CD4-positive, alpha-beta T cell (primary cell): Measurements from ENCODE around the gene FAAH. TPM values are rescaled to one million over a fixed set of nuclear protein-coding genes. Genes with fewer than 3 reads are reported as not detected.

ENCODE experiments used
- ATAC-seq: fragments of 200-7000 bp; cut with Tn5 transposase; one replicate; pipeline ENCODE4 v1.10.0; 2022; ENCODE audit warnings: mild to moderate bottlenecking; ENCODE audit not compliant: poor library complexity
- CTCF ChIA-PET: fragments of 350-600 bp; sonication (Branson Sonifier 250); formaldehyde crosslinking; loops from one replicate; lab custom pipeline; 2021; ENCODE audit warnings: antibody characterized with exemption, inconsistent platforms; lab: Charles Lee
- POLR2A ChIA-PET: fragments of 350-600 bp; sonication (Branson Sonifier 250); formaldehyde crosslinking; loops from one replicate; lab custom pipeline; 2021; ENCODE audit warnings: antibody characterized with exemption, inconsistent platforms; lab: Charles Lee
- DNase-seq, 14 experiments: peaks; one replicate each; pipeline ENCODE4 v3.0.0-alpha.2; 2013 to 2020; ENCODE audit warnings: mixed read lengths in 2 of 14
- H3K27ac ChIP-seq, 2 donors: one replicate each; pipeline versions ENCODE4 v1.5.1 to v1.7.0; 2013; ENCODE audit warnings: low read length in 2 of 2, low read depth in 1 of 2, mild to moderate bottlenecking in 1 of 2
- H3K27me3 ChIP-seq, 2 experiments: 1 replicate in 1 of 2; 2 replicates in 1 of 2; pipeline versions ENCODE4 v1.6.1 to v1.7.0; 2013; ENCODE audit warnings: low read length in 2 of 2, control low read depth in 1 of 2, mild to moderate bottlenecking in 1 of 2, moderate library complexity in 1 of 2; ENCODE audit not compliant: insufficient read depth in 2 of 2, control insufficient read depth in 1 of 2
- H3K36me3 ChIP-seq: one replicate; pipeline ENCODE4 v1.6.1; 2013; ENCODE audit warnings: low read length, control low read depth; ENCODE audit not compliant: insufficient read depth
- H3K4me1 ChIP-seq: one replicate; pipeline ENCODE4 v1.6.1; 2013; ENCODE audit warnings: low read length, control low read depth; ENCODE audit not compliant: insufficient read depth
- H3K4me3 ChIP-seq: one replicate; pipeline ENCODE4 v1.5.1; 2013; ENCODE audit warnings: mild to moderate bottlenecking, low read length, moderate library complexity
- H3K9me3 ChIP-seq, 2 experiments: 1 replicate in 1 of 2; 2 replicates in 1 of 2; pipeline versions ENCODE4 v1.6.1 to v1.7.0; 2013; ENCODE audit warnings: low read length in 2 of 2, mild to moderate bottlenecking in 2 of 2, control low read depth in 1 of 2, moderate library complexity in 1 of 2; ENCODE audit not compliant: control insufficient read depth in 1 of 2, insufficient read depth in 1 of 2
- H3K27ac Mint-ChIP-seq: one replicate; pipeline ENCODE4 v1.8.0; 2020; ENCODE audit warnings: mixed read lengths
- H3K27me3 Mint-ChIP-seq: one replicate; pipeline ENCODE4 v1.8.0; 2021; ENCODE audit warnings: mixed read lengths
- H3K36me3 Mint-ChIP-seq: one replicate; pipeline ENCODE4 v1.8.0; 2021; ENCODE audit warnings: low read depth, mixed read lengths
- H3K4me1 Mint-ChIP-seq: one replicate; pipeline ENCODE4 v1.8.0; 2021; ENCODE audit warnings: low read depth, mixed read lengths
- H3K4me3 Mint-ChIP-seq: one replicate; pipeline ENCODE4 v1.8.0; 2020; ENCODE audit warnings: mild to moderate bottlenecking, mixed read lengths
- H3K9me3 Mint-ChIP-seq: one replicate; pipeline ENCODE4 v1.8.0; 2020; ENCODE audit warnings: mixed read lengths
- CTCF ChIP-seq: fragments of 200-600 bp; IDR thresholded peaks from one replicate; pipeline ENCODE4 v1.8.0; 2022; ENCODE audit warnings: antibody characterized with exemption, mild to moderate bottlenecking
- intact Hi-C, 2 experiments: fragments of 100-400 bp; cut with DNase I in 1 of 2; cut with micrococcal nuclease in 1 of 2; formaldehyde crosslinking; loops; one replicate each; pipeline versions ENCODE4 v1.15.1 to v1.9.0; 2023 to 2025; cut with DNase I, micrococcal nuclease
- total RNA-seq, 174 experiments: library from RNA in 2 of 174; stranded (reverse) in 2 of 174; gene quantifications; one replicate each; pipeline ENCODE4 v1.2.3 and lab custom pipeline; 2021 to 2026

The FAAH gene
- total RNA-seq, 2 experiments from 2014 or later: 11.7 to 15.0 TPM

GRCh38 chr1:46368791-46369190 lies 25.3 kb upstream of the FAAH start:
- no peak for ATAC-seq
- Histone ChIP-seq H3K4me3 (no peak overlapping the region), H3K36me3 (peaks cover 22% of the 10 kb centered on the region), H3K4me1 (no peaks in the 10 kb centered on the region), H3K27ac (no peak overlapping the region), H3K9me3 (no peaks in the 10 kb centered on the region), H3K27me3 (no peaks in the 10 kb centered on the region)
- CTCF ChIA-PET: no interaction called here
- Mint-ChIP-seq H3K27ac (no peak overlapping the region), H3K4me3 (no peak overlapping the region), H3K27me3 (no peaks in the 10 kb centered on the region), H3K9me3 (no peaks in the 10 kb centered on the region), H3K36me3 (peaks cover 65% of the 10 kb centered on the region), H3K4me1 (no peaks in the 10 kb centered on the region)
- POLR2A ChIA-PET: no interaction called here
- TF ChIP-seq CTCF: no peak
- DNase-seq: no peak
- intact Hi-C loops: no loop called here

GRCh38 chr1:46369542-46370213 lies 24.4 kb upstream of the FAAH start:
- no peak for DNase-seq
- no peak for ATAC-seq
- ChIA-PET POLR2A (interaction anchor here (0.6 kb wide), 1 partner anchor 1655 kb away, joined by 4 read pairs; no protein-coding TSS in a partner anchor), CTCF (no interaction called here)
- H3K27me3 ChIP-seq: no peaks in the 10 kb centered on the region
- no peaks in the 10 kb centered on the region for H3K4me1 ChIP-seq
- no peak overlapping the region for H3K27ac ChIP-seq
- TF ChIP-seq CTCF: no peak
- Mint-ChIP-seq H3K36me3 (peaks cover 57% of the 10 kb centered on the region), H3K4me1 (no peaks in the 10 kb centered on the region), H3K27me3 (no peaks in the 10 kb centered on the region), H3K9me3 (no peaks in the 10 kb centered on the region), H3K4me3 (no peak overlapping the region), H3K27ac (no peak overlapping the region)
- H3K36me3 ChIP-seq: peaks cover 15% of the 10 kb centered on the region
- no peak overlapping the region for H3K4me3 ChIP-seq
- H3K9me3 ChIP-seq: no peaks in the 10 kb centered on the region
- intact Hi-C loops: no loop called here

- H3K27ac Mint-ChIP-seq: no peak overlapping the region
These were observed 23.9 kb upstream of the FAAH start for GRCh38 chr1:46370214-46370633.

More at GRCh38 chr1:46370214-46370633, 23.9 kb upstream of the FAAH start:
- Histone ChIP-seq H3K4me1 (no peaks in the 10 kb centered on the region), H3K4me3 (no peak overlapping the region), H3K27me3 (no peaks in the 10 kb centered on the region), H3K36me3 (peaks cover 10% of the 10 kb centered on the region), H3K9me3 (no peaks in the 10 kb centered on the region), H3K27ac (no peak overlapping the region)
- no peak overlapping the region for H3K4me3 Mint-ChIP-seq
- TF ChIP-seq CTCF: no peak
- intact Hi-C loops: no loop called here
- POLR2A ChIA-PET: no interaction called here
- H3K27me3 Mint-ChIP-seq: no peaks in the 10 kb centered on the region
- DNase-seq (peak in 2 of 14 experiments; percentile 20 to 21), ATAC-seq (no peak)
- CTCF ChIA-PET: no interaction called here
- no peaks in the 10 kb centered on the region for H3K4me1 Mint-ChIP-seq
- no peaks in the 10 kb centered on the region for H3K9me3 Mint-ChIP-seq
- peaks cover 52% of the 10 kb centered on the region for H3K36me3 Mint-ChIP-seq
